Liver (tissue), 3 donors: ENCODE results near the gene MKS1.

Experiments used
- FOXA1 ChIP-seq: IDR thresholded peaks from 2 replicates; pipeline ENCODE4 v1.6.1; 2016; ENCODE audit warnings: antibody characterized with exemption
- FOXA2 ChIP-seq: IDR thresholded peaks from 2 replicates; pipeline ENCODE4 v1.6.1; 2016; ENCODE audit warnings: antibody characterized with exemption
- TAF1 ChIP-seq: conservative IDR thresholded peaks from 2 replicates; pipeline ENCODE4 v1.6.1; 2016; ENCODE audit warnings: antibody characterized with exemption, mild to moderate bottlenecking
- YY1 ChIP-seq: IDR thresholded peaks from 2 replicates; pipeline ENCODE4 v1.6.1; 2016; ENCODE audit warnings: antibody characterized with exemption, mild to moderate bottlenecking
- TF ChIP-seq, protein P1 (sequence below): fragments of 150-350 bp; IDR thresholded peaks from 2 replicates; pipeline ENCODE4 v1.5.1; 2017; ENCODE audit warnings: improper control_type of control experiment, low read depth, low read length; ENCODE audit not compliant: missing input control
- donor health status: healthy.
- donor health status: healthy.

DNA sequence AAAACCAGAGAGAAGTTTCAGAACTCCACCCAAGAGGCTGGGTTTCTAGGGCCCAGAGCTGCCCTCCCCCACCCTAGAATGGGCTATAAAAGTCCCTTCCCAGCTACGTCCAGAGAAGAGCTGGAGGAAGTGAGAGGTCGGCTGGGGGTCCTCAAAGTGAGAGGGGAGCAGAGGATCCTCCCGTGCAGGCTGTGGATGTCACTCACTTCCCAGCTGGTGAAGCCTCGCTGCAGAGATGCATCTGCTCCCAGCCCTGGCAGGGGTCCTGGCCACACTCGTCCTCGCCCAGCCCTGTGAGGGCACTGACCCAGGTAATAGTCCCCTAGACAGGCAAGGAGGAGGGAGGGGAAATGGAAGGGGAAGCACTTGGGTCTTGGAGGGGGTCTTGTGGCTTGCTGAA is 26.4 kb downstream of the MKS1 start, which contains the start of gene EPX:
- TF ChIP-seq, protein P1, sequence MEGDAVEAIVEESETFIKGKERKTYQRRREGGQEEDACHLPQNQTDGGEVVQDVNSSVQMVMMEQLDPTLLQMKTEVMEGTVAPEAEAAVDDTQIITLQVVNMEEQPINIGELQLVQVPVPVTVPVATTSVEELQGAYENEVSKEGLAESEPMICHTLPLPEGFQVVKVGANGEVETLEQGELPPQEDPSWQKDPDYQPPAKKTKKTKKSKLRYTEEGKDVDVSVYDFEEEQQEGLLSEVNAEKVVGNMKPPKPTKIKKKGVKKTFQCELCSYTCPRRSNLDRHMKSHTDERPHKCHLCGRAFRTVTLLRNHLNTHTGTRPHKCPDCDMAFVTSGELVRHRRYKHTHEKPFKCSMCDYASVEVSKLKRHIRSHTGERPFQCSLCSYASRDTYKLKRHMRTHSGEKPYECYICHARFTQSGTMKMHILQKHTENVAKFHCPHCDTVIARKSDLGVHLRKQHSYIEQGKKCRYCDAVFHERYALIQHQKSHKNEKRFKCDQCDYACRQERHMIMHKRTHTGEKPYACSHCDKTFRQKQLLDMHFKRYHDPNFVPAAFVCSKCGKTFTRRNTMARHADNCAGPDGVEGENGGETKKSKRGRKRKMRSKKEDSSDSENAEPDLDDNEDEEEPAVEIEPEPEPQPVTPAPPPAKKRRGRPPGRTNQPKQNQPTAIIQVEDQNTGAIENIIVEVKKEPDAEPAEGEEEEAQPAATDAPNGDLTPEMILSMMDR, result no peak
- TF ChIP-seq YY1 (no peak), FOXA1 (no peak), TAF1 (no peak), FOXA2 (no peak)
